KBM-7 (cell line): Measurements from ENCODE around the gene CLK3.
"Not testable (repeated sequence)": the region's sequence is repeated elsewhere in the genome, so short reads cannot be mapped to it uniquely, and the experiment has no call there.

ENCODE experiments used
- DNase-seq: peaks from one replicate; pipeline ENCODE4 v3.0.0-alpha.2; 2015
- in situ Hi-C: fragments of 300-500 bp; cut with MboI; formaldehyde crosslinking; loops from 2 replicates; pipeline ENCODE4 v1.14.3; 2020; ENCODE audit warnings: low sequenced_read_pairs, low pct_unique_long_range_greater_than_20kb, mixed read lengths

Gene CLK3

DNA sequence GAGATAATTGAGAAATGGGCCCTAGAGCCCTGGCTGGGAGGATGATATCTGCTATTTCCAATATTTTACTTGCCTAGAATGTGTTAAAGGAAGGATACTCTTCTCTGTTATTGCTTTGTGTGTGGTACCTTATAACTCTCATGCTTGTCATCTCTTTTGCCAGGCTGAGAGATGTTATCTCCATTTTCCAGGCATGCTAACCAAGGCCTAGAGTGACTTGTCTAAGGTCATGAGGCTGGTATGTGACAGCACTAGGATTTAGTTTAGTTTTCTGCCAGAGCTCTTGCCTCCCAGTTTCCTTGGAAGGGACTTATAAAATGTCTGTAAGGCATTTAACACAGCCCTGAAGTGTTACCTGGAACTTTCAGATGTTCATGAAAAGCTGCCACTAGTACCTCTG, 1.4 kb downstream of the CLK3 start:
- DNase-seq: no peak
- in situ Hi-C loops: no loop called here

DNA sequence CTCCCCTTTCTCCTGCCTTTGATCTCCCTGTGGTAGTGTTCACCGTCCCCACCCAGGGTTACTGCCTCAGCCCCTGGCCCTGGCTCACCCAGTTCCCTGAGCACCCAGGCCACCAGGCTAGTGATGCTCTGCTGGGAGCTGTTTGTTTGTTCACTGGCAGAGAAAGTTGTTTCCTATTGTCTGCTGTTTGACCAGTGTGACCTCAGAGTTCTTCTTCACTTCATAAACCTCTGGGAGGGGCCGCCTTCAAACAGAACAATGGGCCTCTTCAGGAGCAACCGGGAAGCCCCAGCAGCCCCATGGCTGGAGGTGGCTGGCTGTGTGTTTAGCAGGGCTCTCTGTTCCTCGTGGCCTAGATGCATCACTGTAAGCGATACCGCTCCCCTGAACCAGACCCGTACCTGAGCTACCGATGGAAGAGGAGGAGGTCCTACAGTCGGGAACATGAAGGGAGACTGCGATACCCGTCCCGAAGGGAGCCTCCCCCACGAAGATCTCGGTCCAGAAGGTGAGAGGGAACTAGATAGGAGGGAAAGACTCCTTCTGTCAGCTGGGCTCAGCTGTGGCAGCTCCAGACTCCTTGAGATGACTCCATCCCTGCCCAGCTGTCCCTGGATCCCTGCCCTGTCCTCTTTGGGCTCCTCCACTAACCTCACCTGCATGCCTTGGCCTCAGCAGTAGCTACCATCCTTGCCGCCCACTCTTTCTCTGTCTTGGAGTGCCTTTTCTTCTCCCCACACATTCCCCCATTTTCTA, 3.4 kb downstream of the CLK3 start:
- in situ Hi-C loops: no loop called here
- no peak for DNase-seq

DNA sequence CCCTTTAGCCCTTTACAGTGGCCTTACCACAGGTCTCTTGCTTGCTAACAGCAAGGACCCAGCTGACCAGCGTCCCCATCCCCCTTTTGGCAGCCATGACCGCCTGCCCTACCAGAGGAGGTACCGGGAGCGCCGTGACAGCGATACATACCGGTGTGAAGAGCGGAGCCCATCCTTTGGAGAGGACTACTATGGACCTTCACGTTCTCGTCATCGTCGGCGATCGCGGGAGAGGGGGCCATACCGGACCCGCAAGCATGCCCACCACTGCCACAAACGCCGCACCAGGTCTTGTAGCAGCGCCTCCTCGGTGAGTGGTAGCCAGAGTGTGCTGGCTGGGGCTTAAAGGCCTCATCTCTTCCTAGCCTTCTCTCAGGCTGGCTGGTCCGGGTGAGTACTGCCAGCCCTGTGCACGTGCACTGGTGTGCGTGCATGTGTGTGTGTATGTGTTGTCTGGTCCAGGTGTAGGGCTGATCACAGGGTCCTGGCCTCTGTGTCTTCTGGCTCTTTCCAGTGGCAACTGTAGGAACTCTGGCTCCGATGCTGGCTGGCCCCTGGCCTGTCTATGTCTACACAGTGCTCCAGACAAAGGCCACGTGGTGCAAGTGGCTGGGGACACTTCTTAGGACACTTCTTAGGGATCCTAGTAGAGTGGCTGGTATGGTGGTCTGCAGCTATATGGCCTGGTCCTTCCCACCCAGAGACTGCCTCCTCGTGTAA, 4.4 kb downstream of the CLK3 start:
- DNase-seq: no peak
- in situ Hi-C loops: loop anchor here (10.0 kb wide), 1 partner anchor 235 kb away; no protein-coding TSS in a partner anchor

DNA sequence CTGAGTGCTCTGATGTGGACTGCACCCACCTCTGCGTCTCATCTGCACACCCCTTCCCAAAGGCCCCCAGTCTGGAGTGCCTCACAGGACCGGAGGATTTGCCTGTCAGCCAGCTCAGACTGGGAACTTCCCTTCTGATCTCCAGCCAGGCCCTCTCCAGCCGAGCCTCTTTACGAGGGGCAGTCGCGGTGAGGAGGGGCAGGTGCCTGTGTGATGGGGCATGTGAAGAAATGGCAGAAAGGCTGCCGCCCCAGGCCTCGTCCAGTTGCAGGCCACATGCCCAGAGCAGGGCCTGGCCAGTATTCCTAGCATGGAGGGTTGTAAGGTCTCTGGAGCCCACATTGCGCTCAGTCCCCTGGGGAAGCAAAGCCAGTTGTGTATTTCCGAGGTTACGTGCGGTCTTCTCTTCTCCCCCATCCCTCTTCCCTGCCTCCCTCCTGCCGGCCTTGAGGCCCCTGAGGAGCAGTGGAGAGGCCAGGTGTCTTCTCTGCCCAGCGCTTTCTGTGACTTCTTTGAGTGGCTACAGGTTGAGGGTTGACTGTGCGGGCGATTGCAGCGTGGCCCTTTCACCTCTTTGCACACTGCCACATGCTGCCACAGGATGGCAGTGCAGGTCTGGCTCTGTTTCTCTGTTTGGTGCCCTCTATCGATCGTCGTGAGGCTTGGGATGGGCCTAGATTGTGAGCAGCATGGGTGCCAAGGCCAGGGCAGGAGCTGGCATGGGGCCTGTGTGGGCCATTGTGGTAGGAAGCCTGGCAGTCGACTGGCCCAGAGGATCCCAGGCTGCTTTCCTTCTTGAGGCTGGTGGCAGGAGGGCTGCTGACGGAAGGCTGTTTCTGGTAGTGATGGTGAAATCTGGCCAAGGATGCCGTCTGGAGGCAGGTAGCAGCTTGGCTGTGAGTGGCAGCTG, 5.3 kb downstream of the CLK3 start:
- in situ Hi-C loops: loop anchor here (10.0 kb wide), 1 partner anchor 236 kb away; no protein-coding TSS in a partner anchor
- DNase-seq: peak; percentile 93

DNA sequence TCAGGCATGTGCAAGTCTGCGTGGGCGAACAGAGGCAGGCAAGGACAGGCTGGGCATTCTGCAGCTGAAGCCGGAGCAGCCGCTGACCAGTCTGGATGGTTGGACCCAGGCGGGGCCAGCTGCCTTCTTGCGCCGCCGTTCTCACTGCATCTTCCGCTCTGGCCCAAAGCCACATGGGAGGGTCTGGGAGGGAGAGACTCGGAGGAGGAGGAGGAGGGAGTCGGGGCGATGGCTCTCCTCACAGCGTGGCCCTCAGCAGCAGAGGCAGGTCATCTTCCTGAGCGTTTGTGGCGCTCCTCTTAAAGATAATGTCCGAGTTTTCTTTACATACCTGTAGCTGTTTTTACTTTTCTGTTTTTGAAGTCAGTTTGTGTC, 5.9 kb downstream of the CLK3 start:
- in situ Hi-C loops: loop anchor here (10.0 kb wide), 1 partner anchor 237 kb away; no protein-coding TSS in a partner anchor
- DNase-seq: no peak

DNA sequence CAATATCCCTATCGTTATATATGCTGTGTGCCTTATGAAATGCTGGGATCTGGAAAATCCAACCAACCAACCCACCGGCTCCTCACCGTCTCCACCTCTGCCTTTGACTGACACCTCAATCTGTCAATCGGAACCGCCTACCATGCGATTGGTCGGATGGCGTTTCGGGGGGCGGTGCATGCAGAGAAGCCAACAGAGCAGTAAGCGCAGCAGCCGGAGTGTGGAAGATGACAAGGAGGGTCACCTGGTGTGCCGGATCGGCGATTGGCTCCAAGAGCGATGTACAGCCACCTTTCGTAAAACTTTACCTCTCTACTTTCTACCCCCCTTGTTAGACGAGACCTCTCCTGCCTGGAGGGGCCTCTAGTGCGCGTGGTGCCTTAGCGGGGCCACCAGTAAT, 6.3 kb downstream of the CLK3 start:
- in situ Hi-C loops: loop anchor here (10.0 kb wide), 1 partner anchor 237 kb away; no protein-coding TSS in a partner anchor
- no peak for DNase-seq

DNA sequence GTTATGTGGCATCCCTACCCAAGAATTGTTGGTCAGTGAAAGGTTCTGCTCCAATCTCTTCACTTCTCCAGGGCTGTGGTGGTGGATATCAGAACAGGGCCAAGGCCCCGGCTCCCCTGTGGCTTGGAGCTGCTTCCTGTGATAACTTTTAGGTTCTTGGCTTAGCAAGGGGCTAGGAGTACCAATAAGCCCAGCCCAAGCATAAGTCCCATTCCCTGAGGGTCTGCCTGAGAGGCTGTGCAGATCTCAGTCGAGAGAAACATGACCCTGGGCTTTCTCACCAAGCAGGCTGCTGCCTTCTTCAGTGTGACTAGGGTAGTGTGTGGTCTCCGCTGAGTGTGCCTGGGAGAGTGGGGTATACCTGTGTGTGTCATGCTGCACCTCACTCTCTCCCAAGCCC, 7.1 kb downstream of the CLK3 start:
- in situ Hi-C loops: loop anchor here (10.0 kb wide), 1 partner anchor 238 kb away; no protein-coding TSS in a partner anchor
- DNase-seq: no peak

DNA sequence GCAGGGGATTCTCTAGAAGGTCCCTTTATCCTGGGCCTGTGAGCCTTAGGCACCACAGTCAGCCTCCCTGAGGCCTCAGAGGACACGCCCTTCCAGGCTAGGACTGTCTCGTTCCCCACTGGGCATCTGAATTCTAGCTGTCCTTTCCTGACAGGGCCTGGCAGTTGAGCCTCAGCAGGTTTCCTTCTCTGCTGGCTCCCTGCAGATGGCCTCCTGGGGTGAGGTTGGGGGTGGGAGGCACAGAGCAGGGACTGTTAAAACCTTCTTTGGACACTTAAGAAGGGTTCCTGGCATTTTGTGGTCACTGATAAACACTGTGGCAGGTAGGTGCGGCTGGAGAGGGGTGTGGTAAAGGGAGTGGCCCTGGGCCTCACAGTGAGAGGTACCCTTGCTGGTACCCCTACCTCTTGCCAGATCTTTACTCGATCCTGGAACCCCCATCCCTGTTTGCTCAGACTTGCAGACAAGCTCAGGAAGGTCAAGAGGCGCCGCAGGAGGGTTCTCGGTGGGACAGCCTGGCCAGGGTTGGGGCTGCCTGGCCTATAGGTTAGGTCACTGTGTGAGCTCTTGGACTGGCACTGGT, 8.5 kb downstream of the CLK3 start:
- no peak for DNase-seq
- in situ Hi-C loops: loop anchor here (10.0 kb wide), 1 partner anchor 239 kb away; no protein-coding TSS in a partner anchor

DNA sequence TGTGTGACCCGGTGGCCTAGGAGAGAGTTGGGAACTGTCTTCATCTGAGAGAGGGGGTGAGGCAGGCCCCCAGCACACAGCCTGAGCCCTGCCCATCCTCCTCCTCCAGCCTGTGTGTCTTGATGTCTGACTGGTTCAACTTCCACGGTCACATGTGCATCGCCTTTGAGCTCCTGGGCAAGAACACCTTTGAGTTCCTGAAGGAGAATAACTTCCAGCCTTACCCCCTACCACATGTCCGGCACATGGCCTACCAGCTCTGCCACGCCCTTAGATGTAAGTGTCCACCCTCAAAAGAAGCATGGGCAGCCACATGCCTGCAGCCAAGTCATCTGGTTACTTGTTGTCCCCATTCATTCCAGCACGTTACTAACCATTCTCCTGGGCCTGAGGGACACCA, 10.1 kb downstream of the CLK3 start:
- no peak for DNase-seq
- in situ Hi-C loops: loop anchor here (10.0 to 25.0 kb wide), 2 partner anchors 241 to 337 kb away; partner anchors contain the start of gene RPP25

DNA sequence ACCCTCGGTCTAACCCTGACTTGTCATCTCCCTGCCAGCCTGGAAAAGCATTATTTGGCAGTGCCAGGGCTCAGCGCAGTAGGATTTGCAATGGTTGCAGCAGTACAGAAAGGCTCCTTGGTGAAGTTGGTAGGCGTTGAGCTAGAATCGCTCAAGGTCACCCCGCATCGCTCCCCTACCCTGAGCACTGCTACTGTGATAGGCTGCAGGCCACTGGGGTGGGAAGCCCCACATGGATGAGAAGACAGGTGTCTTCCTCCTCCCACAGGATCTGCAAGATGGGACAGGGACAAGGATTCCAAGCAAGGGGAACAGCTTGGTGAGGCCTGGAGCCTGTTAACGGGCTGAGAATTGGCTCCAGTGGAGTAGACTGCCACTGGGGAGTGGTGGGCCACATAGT, 10.7 kb downstream of the CLK3 start:
- no peak for DNase-seq
- in situ Hi-C loops: loop anchor here (10.0 to 25.0 kb wide), 2 partner anchors 242 to 336 kb away; partner anchors contain the start of gene RPP25

DNA sequence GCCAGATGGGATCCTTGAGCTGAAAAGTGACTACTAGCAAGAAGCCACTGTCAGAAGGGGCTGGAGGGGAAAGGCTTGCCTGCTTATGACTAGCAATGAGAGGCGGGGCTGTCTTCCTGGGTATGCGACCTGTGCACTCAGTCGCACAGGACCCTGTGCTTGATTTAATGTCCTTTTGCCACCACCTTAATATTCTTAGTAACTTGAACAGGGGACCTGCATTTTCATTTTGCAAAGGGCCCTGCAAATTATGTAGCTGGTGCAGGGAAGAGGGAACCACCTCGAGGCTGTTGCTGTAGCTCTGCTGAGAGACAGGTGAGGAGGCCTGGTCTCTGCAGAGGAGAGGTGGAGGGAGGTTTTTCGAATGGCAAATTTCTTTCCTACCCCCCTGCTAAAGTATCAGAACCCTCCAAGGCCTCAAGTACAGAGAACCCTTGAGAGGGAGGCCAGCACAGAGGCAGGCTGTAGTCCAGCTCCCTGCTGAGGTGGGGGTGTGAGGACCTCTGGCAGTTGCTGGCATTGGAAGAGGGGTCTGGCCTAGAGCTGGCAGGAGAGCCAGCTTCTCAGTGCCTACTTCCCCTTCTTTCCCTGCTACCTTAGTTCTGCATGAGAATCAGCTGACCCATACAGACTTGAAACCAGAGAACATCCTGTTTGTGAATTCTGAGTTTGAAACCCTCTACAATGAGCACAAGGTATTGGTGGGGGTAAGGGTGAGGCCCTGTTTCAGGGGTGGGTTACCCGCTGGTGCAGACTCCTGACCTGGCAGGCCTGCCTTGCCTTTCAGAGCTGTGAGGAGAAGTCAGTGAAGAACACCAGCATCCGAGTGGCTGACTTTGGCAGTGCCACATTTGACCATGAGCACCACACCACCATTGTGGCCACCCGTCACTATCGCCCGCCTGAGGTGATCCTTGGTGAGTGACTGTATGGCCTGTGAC, 11.4 kb downstream of the CLK3 start:
- DNase-seq: peak; percentile 54
- in situ Hi-C loops: loop anchor here (10.0 to 25.0 kb wide), 2 partner anchors 242 to 335 kb away; partner anchors contain the start of gene RPP25

DNA sequence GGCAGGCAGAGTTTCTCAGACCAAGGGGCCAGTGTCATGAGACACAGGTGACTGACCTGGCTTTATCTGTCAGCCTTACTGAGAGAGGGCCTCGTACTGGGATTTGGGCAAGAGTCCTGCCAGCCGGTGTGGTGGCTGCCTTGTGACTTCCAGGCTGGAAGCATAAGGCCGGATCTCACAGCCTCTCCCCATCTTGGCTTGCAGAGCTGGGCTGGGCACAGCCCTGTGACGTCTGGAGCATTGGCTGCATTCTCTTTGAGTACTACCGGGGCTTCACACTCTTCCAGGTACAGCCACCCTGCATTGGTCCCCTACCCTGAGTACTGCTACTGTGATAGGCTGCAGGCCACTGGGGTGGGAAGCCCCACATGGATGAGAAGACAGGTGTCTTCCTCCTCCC, 12.1 kb downstream of the CLK3 start:
- DNase-seq: no peak
- in situ Hi-C loops: loop anchor here (10.0 to 25.0 kb wide), 2 partner anchors 243 to 335 kb away; partner anchors contain the start of gene RPP25

DNA sequence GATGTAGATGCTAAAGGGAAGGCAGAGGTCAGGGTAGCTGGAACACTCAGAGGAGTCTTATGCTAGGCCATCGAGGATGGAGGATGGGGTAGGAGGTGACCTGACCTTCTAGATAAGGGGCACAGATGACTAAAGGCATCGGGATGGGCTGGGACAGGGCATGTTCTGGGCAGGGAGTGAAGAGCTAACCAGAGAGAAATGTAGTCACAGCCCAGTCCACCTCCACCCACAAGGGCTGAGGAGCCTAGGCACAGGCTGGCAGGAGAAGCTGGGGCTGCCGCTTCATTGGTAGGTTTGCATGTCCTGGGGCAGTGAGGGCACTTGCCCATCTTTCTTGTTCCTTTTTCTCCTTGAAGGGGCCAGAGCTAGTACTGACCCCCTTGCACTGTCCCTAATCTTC, 12.6 kb downstream of the CLK3 start:
- DNase-seq: no peak
- in situ Hi-C loops: loop anchor here (10.0 to 25.0 kb wide), 2 partner anchors 243 to 334 kb away; partner anchors contain the start of gene RPP25

DNA sequence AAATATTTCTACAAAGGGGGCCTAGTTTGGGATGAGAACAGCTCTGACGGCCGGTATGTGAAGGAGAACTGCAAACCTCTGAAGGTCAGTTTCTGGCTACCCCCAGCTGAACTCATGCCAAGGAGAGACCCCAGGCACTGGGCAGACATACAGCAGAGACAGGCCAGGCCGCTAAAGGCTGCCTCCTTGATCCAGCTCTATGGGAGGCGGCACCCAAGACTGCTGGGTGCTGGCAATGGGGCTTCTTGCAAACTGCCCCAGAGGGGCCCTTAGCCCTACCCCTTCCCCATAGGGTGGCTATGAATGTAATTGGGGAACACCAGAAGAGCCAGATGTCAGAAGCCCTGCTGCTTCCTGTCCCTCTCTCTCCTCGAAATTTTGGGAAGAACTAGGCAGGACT, 13.3 kb downstream of the CLK3 start:
- in situ Hi-C loops: loop anchor here (10.0 to 25.0 kb wide), 2 partner anchors 244 to 333 kb away; partner anchors contain the start of gene RPP25
- no peak for DNase-seq

DNA sequence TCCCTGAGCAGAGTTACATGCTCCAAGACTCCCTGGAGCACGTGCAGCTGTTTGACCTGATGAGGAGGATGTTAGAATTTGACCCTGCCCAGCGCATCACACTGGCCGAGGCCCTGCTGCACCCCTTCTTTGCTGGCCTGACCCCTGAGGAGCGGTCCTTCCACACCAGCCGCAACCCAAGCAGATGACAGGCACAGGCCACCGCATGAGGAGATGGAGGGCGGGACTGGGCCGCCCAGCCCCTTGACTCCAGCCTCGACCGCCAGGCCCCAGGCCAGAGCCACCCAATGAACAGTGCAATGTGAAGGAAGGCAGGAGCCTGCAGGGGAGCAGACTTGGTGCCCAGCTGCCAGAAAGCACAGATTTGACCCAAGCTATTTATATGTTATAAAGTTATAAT, 14.1 kb downstream of the CLK3 start:
- DNase-seq: not testable (repeated sequence)
- in situ Hi-C loops: loop anchor here (10.0 to 25.0 kb wide), 3 partner anchors 125 to 333 kb away; partner anchors contain the start of gene RPP25

DNA sequence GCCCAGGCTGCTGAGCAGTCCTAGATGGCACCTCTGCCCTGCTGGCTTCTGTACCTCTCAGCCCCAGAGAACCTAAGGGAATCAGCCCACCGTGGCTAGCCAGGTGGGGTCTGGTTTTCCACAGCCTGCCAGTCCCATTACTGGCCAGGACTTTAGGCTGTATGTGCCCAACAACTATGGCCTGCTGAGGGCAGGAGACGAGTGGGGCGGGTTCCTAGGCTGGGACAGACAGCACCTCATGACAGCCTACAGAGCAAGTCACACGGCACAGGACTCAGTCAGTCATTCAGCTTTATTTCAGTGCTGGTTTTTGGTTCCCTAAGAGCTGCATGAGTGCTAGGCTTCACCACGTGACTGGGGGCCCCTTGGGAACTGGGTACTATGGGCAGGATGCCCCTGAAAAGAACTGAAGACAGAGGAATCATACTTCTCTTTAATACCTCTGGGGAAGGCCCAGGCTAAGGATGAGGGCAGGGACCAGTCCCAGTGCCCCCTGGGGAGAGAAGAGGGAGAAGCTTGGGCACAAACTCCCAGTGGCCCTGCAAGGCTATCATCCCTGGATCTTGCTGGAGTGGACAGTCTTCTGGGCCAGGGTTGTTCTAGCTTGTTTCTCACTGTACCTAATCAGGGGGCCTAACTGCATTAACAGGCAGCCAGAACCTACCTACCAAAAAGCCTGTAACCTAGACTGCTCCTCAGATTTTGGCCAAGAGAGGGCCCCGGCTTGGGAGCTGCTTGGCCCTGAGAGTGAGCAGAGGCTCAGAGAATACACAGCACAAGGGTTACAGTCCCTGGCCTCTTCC, 14.8 kb downstream of the CLK3 start:
- DNase-seq: no peak
- in situ Hi-C loops: loop anchor here (10.0 to 25.0 kb wide), 2 partner anchors 124 to 332 kb away; partner anchors contain the start of gene RPP25

DNA sequence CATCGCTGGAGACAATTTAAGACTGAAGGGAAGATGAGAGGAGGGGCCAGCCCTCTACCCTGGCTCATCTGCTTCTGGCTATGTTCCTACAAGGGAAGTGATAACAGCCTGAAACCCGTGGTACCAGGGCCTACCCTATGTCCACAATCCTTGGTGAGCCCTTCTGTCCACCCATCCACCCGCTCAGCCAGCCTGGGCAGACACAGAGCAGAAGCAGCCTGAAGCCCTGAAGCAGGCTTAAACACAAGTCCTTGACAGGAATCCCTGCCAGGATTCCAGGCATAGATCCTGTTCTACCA, 15.4 kb downstream of the CLK3 start:
- no peak for DNase-seq
- in situ Hi-C loops: loop anchor here (10.0 to 25.0 kb wide), 2 partner anchors 124 to 331 kb away; partner anchors contain the start of gene RPP25
